DOHH2 (cell line): ENCODE results near the gene SYNGAP1.

Experiments used
- H3F3A ChIP-seq: fragments of 200-600 bp; sonication (generic), shearing (Covaris generic); 2 replicates; pipeline ENCODE4 v1.6.0; 2016; ENCODE audit warnings: antibody characterized with exemption, mild to moderate bottlenecking; ENCODE audit not compliant: control insufficient read depth, insufficient read depth
- H3K27ac ChIP-seq: fragments of 200-600 bp; sonication (generic); 2 replicates; pipeline ENCODE4 v1.5.1; 2014; ENCODE audit warnings: low read depth, mild to moderate bottlenecking, low read length, moderate library complexity
- H3K27me3 ChIP-seq: fragments of 200-600 bp; sonication (generic); 2 replicates; pipeline ENCODE4 v1.6.1; 2014; ENCODE audit warnings: mild to moderate bottlenecking, low read length, mixed read lengths; ENCODE audit not compliant: control insufficient read depth
- H3K36me3 ChIP-seq: fragments of 200-600 bp; sonication (generic); 2 replicates; pipeline ENCODE4 v1.6.1; 2014; ENCODE audit warnings: mild to moderate bottlenecking, low read length, moderate library complexity, mixed read lengths; ENCODE audit not compliant: control insufficient read depth
- H3K4me1 ChIP-seq: fragments of 200-600 bp; sonication (generic); 2 replicates; pipeline ENCODE4 v1.6.1; 2014; ENCODE audit warnings: mild to moderate bottlenecking, low read length, mixed read lengths; ENCODE audit not compliant: control insufficient read depth
- H3K4me2 ChIP-seq: fragments of 200-600 bp; sonication (generic); 2 replicates; pipeline ENCODE4 v1.6.0; 2014; ENCODE audit warnings: mild to moderate bottlenecking, low read length, moderate library complexity
- H3K4me3 ChIP-seq: fragments of 200-600 bp; sonication (generic); 2 replicates; pipeline ENCODE4 v1.5.1; 2014; ENCODE audit warnings: mild to moderate bottlenecking, low read length, mixed read lengths
- H3K79me2 ChIP-seq: fragments of 200-600 bp; sonication (generic); 2 replicates; pipeline ENCODE4 v1.6.1; 2014; ENCODE audit warnings: mild to moderate bottlenecking, low read length, mixed read lengths; ENCODE audit not compliant: control insufficient read depth
- H3K9me2 ChIP-seq: fragments of 200-600 bp; sonication (generic); replicated peaks from 2 replicates; pipeline ENCODE4 v1.6.1; 2014; ENCODE audit warnings: mild to moderate bottlenecking, low read length, mixed read lengths; ENCODE audit not compliant: control insufficient read depth
- H3K9me3 ChIP-seq: fragments of 200-600 bp; sonication (generic); 2 replicates; pipeline ENCODE4 v1.6.1; 2014; ENCODE audit warnings: antibody characterized with exemption, low read length, mixed read lengths; ENCODE audit not compliant: control insufficient read depth, insufficient read depth
- H4K20me1 ChIP-seq: fragments of 200-600 bp; sonication (generic); 2 replicates; pipeline ENCODE4 v1.6.0; 2014; ENCODE audit warnings: low read depth, mild to moderate bottlenecking, antibody characterized with exemption, low read length, moderate library complexity; ENCODE audit not compliant: control insufficient read depth, insufficient read depth
- CTCF ChIP-seq: fragments of 200-600 bp; sonication (generic); IDR thresholded peaks from one replicate; pipeline ENCODE4 v1.5.1; 2014; ENCODE audit warnings: antibody characterized with exemption, mild to moderate bottlenecking, low read depth, low read length; ENCODE audit not compliant: poor library complexity, severe bottlenecking
- EZH2phosphoT487 ChIP-seq: fragments of 200-600 bp; sonication (generic); IDR thresholded peaks from 2 replicates; pipeline ENCODE4 v1.6.1; 2017; ENCODE audit warnings: borderline replicate concordance, mild to moderate bottlenecking, antibody characterized with exemption, low read length, moderate library complexity, mixed read lengths

Gene SYNGAP1

GRCh38 chr6:33454009-33454946 lies 34.4 kb downstream of the SYNGAP1 start, which contains the start of gene ZBTB9:
Gene ZBTB9, plus strand, starts transcription at chr6:33454576. Its CDS starts 525 bp downstream, at chr6:33455101.
- Histone ChIP-seq H3K36me3 (peaks cover 27% of the 10 kb centered on the region), H3K9me2 (no peaks in the 10 kb centered on the region), H4K20me1 (no peaks in the 10 kb centered on the region), H3F3A (peaks cover 10% of the 10 kb centered on the region), H3K4me1 (peaks cover 15% of the 10 kb centered on the region), H3K9me3 (no peaks in the 10 kb centered on the region), H3K4me2 (peak within 1 kb of the TSS; percentile 79), H3K27ac (peak within 1 kb of the TSS; percentile 55), H3K79me2 (peaks cover 38% of the 10 kb centered on the region), H3K4me3 (peak within 1 kb of the TSS; percentile 100), H3K27me3 (no peaks in the 10 kb centered on the region)
- no peak for TF ChIP-seq EZH2phosphoT487
- TF ChIP-seq CTCF: no peak

- peak overlapping the region; percentile 100 for H3K4me3 ChIP-seq
- peaks cover 22% of the 10 kb centered on the region for H3K36me3 ChIP-seq
- no peaks in the 10 kb centered on the region for H4K20me1 ChIP-seq
- H3K9me2 ChIP-seq: no peaks in the 10 kb centered on the region
- H3K4me1 ChIP-seq: peaks cover 19% of the 10 kb centered on the region
- peaks cover 10% of the 10 kb centered on the region for H3F3A ChIP-seq
- no peaks in the 10 kb centered on the region for H3K9me3 ChIP-seq
- peaks cover 38% of the 10 kb centered on the region for H3K79me2 ChIP-seq
- H3K4me2 ChIP-seq: peak overlapping the region; percentile 79
- H3K27me3 ChIP-seq: no peaks in the 10 kb centered on the region
- TF ChIP-seq EZH2phosphoT487 (no peak), CTCF (no peak)
- H3K27ac ChIP-seq: no peak overlapping the region
Observed at GRCh38 chr6:33455051-33455450, 35.2 kb downstream of the SYNGAP1 start.

- Histone ChIP-seq H3K9me2 (no peaks in the 10 kb centered on the region), H3K4me3 (no peak overlapping the region), H3K27me3 (no peaks in the 10 kb centered on the region), H3K36me3 (peaks cover 22% of the 10 kb centered on the region), H3K4me1 (peaks cover 20% of the 10 kb centered on the region), H3K4me2 (no peak overlapping the region), H3F3A (peaks cover 5% of the 10 kb centered on the region; the same call in 1 of the 2 replicates), H3K79me2 (peaks cover 38% of the 10 kb centered on the region), H4K20me1 (no peaks in the 10 kb centered on the region), H3K9me3 (no peaks in the 10 kb centered on the region), H3K27ac (no peak overlapping the region)
- TF ChIP-seq EZH2phosphoT487: no peak
- TF ChIP-seq CTCF: no peak
Observed at GRCh38 chr6:33456156-33456555, 36.3 kb downstream of the SYNGAP1 start.
